HG03565 (cell line): ENCODE data around the gene ADAP1.
"Not testable (repeated sequence)": the region's sequence is repeated elsewhere in the genome, so short reads cannot be mapped to it uniquely, and the experiment has no call there.

Experiments used
- ATAC-seq: cut with Tn5 transposase; IDR thresholded peaks from one replicate; pipeline ENCODE4 v1.9.1; 2021; ENCODE audit warnings: mild to moderate bottlenecking, moderate library complexity; ENCODE audit not compliant: unreplicated experiment

ADAP1 gene

GRCh38 chr7:924042-924441 lies 30.4 kb downstream of the ADAP1 start:
- ATAC-seq = not testable (repeated sequence)

- peak; percentile 70 for ATAC-seq
Measured at GRCh38 chr7:923108-924041, 31.1 kb downstream of the ADAP1 start.

- ATAC-seq = no peak
Measured at GRCh38 chr7:922334-923107, 32.0 kb downstream of the ADAP1 start.

- ATAC-seq = no peak
Measured at GRCh38 chr7:921581-922333, 32.7 kb downstream of the ADAP1 start.

GRCh38 chr7:921071-921461 lies 33.4 kb downstream of the ADAP1 start:
- no peak for ATAC-seq

GRCh38 chr7:920351-921070 lies 34.0 kb downstream of the ADAP1 start:
- ATAC-seq = no peak

- ATAC-seq = no peak
Measured at GRCh38 chr7:919924-920341, 34.5 kb downstream of the ADAP1 start.

GRCh38 chr7:919114-919442 lies 35.4 kb downstream of the ADAP1 start:
- ATAC-seq = no peak

- ATAC-seq = no peak
Measured at GRCh38 chr7:918441-919113, 35.9 kb downstream of the ADAP1 start.

- no peak for ATAC-seq
Measured at GRCh38 chr7:918118-918425, 36.4 kb downstream of the ADAP1 start.

GRCh38 chr7:917255-918117 lies 37.0 kb downstream of the ADAP1 start:
- no peak for ATAC-seq

- ATAC-seq = no peak
Measured at GRCh38 chr7:916291-916941, 38.1 kb downstream of the ADAP1 start.

GRCh38 chr7:915291-916218 lies 38.9 kb downstream of the ADAP1 start:
- ATAC-seq = no peak

- ATAC-seq = no peak
Measured at GRCh38 chr7:914521-915194, 39.8 kb downstream of the ADAP1 start.

- no peak for ATAC-seq
Measured at GRCh38 chr7:913736-914520, 40.6 kb downstream of the ADAP1 start.

GRCh38 chr7:911791-912480 lies 42.5 kb downstream of the ADAP1 start:
- ATAC-seq = no peak
